ENCODE results near the gene FBXO3.
"Not testable (repeated sequence)": the region's sequence is repeated elsewhere in the genome, so short reads cannot be mapped to it uniquely, and the experiment has no call there.

Gene FBXO3

DNA sequence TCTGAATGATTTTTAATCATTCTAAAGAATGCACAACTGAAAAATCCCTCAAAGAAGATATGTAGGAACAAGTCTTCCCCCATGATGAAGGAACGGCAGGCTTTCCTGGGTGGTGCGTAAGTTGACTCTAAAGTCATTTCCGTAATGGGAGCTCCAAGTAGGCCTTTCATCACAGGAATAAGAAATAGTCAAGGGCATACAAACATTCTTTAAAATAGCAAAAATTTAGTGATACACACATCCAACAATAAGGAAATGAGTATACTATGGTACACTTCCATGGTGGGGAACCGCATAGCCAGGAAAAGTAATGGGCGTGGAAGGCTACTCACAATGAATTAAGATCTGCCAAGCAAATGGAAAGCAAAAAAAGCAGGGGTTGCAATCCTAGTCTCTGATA, 48.8 kb downstream of the FBXO3 start:
- no peak for DNase-seq

DNA sequence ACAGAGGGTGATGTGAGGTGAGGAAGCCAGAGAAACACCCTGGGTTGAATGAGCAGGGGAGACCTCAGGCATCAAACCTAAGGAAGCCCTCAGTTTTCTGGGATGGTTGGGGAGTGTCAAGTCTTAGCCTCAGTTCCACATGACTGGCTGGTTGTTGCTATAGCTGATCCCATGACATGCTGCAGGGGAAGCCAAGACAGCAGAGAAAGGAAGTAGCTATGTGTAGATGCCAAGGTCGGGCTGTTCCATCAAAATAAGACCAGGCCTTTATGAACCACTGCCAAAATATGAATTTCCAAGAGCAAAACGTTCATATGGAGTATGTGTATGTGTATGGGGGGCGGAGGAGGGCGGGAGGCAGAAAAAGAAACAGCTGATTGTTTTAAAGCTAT, 49.7 kb downstream of the FBXO3 start:
- no peak for DNase-seq

DNA sequence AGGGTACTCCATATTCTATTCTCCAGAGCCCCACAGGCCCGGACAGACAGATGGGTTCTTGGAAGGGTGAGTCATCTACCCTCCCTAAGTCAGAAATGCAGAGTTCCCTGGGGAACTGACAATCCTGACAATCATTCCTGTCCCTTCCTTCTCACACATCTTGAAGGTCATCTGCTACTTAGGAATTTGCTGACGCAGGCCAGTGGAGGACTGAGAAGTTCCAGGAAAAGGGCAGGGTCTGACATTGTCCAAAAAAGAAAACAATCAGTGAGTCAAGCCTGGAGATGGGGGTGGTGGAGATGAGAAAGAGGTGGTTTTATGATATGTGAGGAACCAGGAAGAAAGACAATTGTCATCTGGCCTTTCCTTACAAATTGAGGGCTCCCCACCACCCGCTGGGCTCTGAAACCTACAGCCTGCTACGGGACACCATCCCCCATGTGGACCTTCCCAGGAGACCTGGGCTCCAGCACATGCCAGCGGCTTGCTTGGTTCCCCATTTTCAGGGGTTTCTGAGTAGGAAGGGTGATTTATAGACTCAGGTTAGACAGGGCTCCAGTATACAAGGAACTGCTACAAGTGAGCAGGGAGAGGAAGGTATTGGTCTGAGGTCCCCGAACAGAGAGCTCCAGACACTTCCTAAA, 51.0 kb downstream of the FBXO3 start:
- DNase-seq, result peak; percentile 21

DNA sequence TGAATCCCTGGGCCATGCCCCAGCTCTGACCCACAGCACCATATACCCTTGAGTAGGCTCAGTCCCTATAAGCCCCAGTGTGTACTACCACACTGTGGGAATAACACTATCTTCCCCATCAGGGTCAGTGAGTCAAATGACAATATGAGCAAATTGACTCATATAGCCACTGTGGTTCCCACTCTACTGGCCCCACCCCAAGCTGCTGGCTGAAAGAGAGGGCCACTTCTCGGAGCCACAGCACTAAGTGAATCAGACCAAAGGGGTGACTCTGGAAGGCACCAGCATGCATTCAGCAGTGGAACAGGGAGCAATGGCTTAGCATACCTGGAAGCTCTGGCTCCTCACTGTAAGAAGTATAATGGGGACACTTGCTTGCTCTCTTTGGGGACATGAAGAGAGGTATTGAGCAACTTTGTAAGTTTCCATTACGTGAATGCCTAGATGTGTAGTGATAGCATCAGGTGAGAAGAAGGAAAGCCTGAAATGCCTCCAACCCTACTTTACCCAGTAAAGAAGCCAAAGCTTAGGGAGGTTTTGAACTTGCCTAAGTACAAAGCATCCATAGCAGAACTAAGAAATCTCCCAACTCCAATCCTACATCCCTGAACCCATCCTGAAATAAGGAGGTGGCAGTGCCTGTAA, 51.6 kb downstream of the FBXO3 start:
- peak; percentile 80 for DNase-seq

DNA sequence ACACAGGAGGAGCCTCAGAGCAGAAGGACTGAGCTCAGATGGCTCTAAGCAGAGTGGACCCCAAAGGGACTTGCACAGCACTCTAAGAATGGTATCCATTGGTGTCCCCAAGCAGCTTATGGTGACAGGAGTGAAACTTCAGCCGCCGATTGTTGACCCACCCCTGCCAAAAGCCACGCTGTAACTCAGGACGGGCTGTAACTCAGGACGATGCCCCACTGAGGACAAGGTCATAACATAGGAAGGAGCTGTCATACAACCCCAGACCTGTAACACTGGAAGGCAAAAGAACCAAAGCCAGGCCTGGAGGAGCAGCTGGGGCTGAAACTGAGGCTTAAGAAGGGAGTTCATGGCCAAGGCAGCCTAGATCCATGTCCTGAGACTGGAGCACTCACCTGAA, 52.3 kb downstream of the FBXO3 start:
- no peak for DNase-seq

DNA sequence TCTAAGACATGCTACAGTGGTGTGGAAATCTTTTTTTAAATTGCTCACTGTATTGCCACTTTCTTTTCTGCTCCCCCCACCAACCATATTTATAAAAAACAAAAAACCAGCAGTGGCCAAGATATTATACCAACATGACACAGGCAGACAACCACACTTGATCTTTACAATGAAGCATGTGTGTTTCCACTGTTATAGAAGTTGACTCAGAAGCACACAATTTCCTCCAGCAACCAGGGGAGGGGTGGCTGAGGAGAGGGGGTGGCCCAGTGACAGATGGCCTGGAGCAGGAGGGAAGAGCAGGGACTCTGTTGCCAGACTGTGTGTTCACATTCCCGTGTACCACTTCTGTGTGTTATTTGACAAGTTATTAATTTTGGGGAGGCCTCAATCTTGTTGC, 52.9 kb downstream of the FBXO3 start:
- peak; percentile 23 for DNase-seq

DNA sequence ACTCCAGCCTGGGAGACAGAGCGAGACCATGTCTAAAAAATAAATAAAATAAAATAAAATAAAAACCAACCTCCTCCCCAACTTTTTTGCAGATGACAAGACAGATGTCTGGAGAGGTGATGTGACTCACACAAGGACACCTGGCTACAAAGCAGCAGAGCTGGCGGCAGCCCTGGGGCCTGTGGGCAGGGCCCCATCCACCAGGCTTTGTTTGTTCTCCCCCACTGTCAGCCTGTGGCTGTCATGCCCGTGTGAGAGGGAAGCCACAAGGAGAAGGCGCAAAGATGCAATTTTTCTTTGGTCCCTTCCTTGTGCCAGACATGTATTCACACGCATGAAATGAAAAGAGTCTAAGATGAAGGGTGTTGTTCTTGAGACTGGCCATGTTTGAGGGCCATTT, 54.7 kb downstream of the FBXO3 start:
- no peak for DNase-seq

DNA sequence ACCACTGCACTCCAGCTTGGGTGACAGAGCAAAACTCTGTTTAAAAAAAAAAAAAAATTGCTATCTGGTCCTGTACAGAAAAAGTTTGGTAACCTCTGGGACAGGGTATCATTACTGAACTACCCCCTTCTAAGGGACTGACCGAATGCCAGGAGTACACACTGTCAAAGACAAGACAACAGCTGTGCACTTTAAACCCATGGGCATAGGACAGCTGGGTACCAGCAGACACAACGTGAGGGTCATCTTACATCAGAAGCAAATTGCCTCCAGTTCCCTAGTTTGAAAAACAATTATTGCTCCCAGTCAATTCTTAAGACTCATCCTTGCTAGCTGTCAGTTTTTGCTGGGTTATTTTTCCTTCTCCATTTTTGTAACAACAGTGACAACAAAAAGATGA, 55.9 kb downstream of the FBXO3 start:
- no peak for DNase-seq

DNA sequence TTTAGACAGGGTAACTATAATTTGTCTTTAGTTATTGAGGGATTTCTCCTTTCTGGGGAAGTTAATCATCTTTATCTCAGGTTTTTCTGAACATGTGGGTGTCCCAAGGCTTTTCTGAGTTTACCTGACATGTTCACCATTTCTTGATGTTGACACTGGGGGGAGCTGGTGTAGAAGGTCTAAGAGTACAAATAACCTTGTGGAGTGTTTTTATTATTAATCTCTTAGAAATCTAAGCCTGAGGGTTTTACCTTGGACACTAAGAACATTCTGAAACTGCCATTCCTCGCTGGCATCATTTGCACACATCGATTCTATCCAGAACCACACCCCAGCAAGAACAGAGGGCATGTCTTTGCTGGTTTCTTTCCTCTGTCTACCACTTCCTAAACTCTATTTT, 58.1 kb downstream of the FBXO3 start:
- DNase-seq, result no peak

DNA sequence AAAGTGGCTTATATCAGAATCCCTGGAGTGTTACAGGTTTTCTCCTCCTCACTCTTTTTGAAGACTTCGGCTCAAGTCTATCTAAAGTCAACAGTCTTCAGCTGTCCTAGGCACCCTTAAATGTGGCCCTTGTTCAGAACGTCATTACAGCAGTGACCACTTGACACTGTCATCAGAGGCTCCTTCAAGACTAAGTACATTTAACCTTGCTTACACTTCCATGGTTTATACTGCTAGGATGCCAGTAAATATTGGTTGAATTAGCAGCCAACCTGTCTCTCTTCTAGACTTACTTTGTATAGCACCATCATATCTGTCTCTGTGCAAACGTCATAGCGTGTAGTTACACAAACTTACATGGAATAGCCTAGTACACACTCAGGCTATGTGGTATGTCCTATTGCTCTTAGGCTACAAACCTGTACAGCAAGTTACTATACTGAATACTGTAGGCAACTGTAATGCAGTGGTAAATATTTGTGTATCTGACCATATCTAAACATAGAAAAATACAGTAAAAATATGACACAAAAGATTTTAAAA, 60.4 kb downstream of the FBXO3 start:
- DNase-seq, result no peak

DNA sequence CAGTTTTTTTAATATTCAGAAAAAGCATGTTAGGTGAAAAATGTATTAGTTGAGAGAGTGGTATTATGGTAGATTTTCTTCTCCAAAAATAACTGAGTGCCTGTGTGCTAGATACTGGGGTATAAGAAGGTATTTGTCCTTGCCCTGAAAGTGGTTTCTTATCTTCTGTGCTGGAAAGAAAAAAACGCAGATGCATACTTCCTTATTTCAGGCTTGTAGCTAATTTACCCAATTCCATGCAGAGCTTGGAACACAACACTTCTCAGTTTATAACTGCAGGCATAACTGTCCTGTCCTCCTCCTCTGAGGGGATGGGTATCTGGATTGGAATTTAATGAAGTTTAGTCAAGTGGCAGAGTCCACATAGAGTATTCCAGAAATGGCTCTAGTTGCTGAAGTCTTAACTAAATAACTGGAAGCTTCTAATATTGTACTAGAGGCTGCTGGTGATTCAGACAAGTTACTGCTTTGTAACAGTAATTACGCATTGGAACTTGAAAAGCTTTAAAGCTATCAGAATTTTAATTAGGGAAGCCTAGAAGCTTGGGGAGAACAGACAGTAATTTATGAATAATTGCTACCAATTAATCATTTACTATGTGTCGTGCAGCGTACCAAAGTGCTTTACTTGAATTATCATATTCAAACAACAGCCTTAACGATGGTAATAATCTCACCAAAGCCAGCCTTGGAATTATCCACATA, 61.0 kb downstream of the FBXO3 start:
- DNase-seq, result no peak

DNA sequence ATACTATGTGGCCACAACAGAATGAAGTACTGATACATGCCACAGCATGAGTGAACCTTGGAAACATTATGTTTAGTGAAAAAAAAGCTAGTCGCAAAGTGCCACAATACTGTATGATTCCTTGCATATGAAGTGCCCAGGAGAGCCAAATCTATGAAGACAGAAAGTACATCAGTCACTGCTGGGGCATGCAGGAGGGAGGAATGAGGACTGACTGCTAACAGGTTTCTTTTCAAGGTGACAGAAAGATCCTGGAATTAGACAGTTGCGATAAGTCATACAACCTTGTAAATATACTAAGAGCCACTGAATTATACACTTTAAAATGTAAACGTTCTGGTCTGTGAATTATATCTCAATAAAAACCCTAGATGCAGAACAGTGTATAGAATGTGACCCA, 61.9 kb downstream of the FBXO3 start:
- DNase-seq, result no peak

DNA sequence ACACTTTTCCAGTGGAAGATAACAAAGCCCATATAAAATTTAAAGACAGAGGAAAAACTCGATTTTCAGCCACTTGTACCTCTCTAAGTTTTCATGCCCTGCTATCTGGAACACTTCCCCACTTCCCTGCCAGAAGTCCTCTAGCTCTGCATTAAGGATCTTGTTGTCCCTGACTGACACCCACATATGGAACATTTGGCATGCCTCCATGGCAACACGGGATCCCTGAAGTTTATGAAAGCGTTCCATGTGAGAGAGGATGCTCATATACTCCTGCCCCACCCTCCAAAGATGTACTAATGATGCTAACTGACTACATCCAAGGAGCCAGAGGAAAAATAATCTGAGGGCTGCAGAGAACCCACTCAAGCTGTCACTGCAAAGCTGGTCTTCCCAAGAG, 64.9 kb downstream of the FBXO3 start:
- no peak for DNase-seq

DNA sequence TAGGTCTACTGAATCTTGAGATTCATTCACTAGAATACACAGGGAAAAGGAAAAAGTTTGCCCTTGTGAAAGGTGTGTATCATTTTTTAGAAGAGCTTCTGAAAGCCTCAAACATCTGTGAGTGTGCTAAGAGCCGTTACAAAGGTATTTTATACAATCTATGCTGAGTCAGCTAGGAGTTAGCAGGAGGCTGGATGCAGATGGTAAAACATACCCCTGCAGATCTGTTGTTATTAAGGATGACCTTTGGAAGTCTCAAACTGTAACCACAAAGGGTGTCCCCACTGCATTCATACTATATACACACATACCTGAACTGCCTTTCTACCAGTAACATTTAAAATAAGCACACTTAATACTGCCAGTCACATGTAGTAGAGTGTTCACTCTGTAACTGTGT, 65.3 kb downstream of the FBXO3 start:
- no peak for DNase-seq

DNA sequence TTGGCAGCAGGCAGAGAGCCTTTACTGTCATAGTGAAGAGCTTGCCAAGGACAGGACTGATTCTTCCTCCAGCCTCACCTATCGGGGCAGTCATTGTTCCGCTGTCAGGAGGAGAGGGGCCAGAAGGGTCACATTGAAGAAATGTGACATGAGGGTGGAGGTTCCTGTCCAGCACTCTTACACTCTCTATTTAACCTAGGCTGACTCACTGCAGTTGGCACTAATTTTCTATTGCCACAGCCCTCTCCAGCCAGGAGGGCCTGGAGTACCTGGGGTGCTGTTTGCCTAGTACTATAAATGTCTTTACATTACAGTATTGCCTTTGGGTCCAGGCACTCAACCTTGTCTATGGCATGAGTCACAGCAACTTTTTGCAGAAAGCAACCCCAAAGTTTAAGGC, 66.5 kb downstream of the FBXO3 start:
- not testable (repeated sequence) for DNase-seq

DNA sequence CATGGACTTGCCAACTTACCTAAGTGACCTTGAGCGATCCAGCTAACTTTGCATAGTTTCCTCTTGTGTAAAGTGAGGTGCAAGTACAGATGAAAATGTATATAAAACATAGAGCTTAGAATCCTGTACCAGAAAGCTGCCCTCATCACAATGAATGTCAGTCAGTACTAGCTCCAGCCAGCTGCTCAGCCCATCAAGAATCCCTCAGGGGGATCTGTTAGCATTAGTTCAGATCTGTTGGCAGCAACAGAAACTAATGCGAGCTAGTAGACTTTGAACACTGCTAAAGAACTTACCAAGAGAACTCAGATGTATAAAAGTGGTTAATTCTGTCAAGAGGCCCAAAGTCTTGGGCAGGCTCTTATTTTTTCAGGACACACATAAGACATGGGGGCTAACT, 67.4 kb downstream of the FBXO3 start:
- DNase-seq, result no peak

DNA sequence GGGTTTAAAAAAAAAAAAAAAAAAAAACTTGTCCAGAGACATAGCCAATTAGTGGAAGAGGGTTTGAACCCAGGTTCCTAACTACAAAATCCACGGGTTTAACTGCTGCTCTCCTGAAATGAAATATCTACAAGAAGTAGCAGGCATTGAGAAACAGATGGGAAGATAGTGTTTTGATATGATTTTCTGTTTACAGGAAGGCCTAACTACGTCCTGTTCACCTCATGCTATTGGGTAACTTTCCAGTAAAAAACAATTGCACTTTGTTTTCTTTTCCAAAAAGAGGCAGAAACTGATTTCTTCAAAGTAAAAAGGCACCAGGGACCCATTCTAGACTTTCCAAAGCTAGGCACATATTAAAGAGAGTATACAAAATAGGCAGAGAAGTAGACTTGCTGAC, 67.8 kb downstream of the FBXO3 start:
- DNase-seq, result no peak

DNA sequence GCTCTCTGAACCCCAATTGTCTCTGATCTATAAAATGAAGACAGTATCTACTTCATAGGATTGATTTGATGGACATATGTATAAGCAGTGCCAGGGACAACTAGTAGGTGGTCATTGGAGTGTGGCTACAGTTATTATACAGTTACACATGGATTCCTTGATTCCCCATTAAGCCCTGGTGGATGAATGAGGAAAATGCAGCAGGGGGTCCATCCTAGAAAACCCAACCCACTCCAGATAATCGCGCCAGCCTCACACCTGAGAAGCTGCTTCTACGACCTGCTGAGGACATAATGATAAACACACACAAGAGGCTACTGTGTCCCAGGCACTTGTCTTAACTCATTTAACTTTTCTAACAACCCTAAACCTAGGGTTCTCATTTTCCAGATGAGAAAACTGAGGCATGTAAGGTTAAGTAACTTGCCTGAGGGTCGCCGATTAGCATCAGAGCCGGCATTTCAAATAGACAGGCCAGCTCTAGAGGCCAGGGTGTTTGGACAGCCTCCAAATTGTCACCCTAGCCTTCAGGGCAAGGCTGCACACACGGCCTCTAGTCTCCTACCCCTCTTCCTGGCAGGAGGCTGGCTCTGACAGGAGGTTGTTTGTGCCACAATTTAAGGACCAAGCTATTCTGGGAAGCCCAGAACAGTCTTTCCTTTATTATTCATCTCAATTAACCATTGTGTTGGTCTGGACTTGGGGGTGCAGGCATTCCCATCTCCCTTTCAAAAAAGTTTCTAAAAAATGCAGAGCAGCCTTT, 69.9 kb downstream of the FBXO3 start:
- DNase-seq, result no peak

DNA sequence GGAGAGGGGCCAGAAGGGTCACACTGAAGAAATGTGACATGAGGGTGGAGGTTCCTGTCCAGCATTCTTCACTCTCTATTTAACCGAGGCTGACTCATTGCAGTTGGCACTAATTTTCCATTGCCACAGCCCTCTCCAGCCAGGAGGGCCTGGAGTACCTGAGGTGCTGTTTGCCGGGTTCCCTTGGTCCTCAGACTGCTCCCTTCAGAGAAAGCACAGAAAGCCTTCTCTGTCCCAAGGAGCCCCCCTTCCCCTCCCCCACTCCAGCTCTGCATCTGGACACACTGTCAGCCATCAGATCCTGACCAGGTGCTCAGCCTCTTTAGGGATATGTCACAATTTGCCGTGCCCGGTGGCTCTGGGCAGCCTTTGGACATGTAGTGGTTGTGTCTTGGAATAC, 70.5 kb downstream of the FBXO3 start:
- no peak for DNase-seq

DNA sequence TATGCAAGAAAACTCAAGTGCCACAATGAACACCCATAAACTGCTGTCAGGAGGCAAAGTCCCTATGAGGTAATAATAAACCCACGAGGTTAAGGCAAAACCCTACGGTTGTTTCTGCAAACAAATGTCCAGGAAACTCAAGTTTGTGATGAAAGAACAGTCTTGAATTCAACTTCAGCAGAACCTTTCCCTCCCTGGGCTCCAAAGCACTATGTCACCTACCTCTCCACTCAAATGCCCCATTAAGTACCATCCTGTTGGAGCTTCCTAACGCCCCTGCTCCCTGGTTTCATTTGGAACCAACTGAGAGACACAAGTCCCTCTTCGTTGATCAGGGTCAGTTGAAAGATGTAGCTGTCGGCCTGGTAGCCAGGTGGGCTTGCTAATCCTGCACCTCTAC, 71.1 kb downstream of the FBXO3 start:
- DNase-seq, result no peak

DNA sequence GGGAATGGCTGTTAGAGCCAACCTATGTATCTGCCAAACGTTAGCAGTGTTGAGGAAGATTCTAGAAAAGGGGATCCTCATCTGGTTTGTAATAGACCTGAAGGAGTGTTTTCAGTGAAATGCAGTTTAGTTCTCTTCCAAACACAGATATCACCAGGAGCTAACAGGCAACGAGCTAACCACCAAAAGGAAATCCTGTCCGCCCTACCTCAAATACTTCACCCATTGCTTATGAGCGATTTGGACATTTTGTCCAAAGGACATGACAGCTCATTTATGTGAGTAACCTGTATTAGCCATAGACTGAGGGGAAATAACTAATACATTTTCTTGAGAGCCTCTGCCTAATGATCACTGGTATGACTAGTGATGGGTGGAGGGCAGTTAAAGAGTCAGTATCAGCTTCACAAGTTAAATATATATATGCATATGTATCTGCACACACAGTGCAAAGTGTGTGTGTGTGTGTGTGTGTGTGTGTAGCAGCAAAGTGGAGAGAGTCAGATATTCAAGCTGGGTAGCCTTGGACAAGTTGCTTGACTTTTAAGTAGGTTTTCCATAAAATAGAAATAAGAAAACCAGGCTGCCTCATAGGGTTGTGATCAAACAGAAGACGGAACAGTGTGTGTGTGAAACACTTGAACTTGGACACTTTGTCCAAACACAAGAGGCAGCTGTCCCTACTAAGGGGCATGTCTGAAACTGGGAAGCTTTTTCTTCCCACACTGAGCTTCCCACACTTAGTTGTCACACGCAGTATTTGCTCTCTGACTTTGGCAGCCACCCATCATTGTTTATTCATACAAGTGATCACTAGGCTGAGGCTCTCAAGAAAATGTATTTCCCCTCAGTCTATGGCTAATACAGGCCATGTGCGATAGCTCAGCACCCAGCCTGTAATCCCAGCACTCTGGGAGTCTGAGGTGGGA, 72.8 kb downstream of the FBXO3 start:
- DNase-seq, result no peak

Data from activated CD4-positive, alpha-beta T cell treated with anti-CD3 and anti-CD28 coated beads for 48 hours (primary cell).